ENCODE data around the gene ZNF112.
"Not testable (repeated sequence)": the region's sequence is repeated elsewhere in the genome, so short reads cannot be mapped to it uniquely, and the experiment has no call there.

Gene ZNF112

DNA sequence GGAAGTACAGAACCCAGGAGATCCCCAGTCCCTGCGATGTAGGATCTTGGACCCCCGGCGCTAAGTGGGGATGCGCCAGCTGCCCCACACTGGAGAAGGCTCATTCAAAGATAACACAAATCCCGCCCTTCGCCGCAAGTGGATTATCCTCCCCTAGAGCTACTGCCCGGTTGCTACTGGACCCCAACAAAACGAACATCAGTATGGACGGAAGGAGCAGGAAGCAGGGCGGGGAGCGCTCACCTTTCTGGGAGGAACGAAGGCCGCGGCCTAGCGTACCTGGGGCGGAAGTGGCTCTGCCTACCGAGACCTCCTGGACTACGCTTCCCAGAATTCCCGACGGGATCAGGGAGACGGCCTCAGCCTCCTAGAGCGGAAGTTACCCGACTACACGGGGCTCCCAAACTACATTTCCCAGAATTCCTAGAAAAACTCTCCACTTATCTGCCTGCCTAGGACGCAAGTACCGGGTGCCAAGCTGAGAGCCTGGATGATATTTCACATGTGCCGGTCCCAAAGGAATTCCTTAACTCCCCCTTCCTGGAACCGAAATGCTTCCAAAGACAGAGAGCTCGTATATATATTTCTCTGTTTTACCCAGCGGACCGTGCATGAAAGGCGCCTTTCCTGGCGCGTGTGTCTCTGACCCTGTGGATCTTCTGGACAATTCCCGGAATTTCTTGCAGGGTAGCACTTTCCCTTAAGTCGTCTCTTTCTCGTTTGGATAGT lies at the start of gene ZNF112:
Gene ZNF112, minus strand, starts transcription at position 298 of the 729 bp plus-strand sequence. CDS start 16,141 bp downstream, outside the sequence.
- peak; percentile 19 for DNase-seq

DNA sequence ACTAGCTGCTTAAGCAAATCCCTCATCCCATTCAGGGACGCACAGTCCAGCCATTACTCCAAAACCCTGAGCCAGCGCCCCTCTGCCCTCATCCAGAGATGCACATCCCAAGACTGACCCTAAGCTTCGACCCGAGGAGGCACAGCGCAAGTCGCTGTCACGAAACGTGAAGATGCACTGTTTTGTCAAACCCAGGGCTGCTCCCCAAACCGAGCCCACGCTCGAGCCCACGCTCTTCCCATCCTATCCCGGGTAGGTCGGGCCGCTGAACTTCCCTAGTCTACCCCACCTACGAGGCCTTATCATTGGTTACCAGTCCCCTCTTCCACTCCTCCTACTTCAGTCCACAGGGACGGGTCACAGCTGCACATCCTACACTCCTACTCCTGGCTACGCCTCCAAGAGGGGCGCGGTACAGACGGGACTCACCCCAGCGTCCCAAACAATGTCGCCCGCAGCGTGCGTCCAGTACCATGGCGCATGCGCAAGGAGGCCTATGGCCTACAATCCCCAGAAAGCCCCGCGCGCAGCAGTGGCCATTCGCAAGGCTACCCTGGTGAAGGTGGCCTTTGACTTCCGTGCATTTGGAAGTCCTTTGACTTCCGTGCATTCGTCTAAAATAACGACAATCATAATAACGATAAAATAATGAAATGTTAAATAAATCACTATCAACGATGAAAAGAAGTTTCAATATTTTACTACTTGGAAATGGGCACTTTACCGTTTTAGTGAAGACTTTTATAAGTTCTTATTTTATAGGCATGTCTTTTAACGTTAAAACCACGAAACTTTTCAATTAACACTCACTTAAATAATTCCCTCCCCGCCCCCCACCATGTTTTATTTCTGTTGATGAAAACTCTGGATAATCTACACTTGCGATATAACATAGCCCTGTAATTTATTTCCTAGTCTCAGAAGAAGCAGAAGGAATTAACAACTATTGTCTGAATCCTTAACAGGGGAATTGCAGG lies 44.9 kb upstream of the ZNF112 start, which contains the start of gene ZNF285:
Gene ZNF285, minus strand, starts transcription at position 470 of the 977 bp plus-strand sequence. CDS start 4,395 bp downstream, outside the sequence.
- DNase-seq, result peak; percentile 79

DNA sequence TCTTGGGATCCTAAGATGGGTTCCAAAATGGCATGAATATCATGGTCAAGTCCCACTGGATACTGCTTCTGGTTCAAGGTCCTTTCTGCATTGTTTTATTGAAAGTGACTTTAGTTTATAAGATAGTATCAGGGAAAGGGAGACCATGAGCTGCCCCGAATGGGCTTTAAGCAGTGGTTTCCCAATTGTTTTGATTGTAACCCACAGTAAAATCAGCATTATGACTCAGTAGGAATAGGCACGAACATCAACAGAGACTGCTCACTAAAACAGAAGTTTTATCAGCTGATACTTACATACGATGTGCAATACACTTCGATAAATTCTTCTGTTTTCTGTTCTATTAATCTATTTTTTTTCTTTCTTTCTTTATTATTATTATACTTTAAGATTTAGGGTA lies 32.8 kb upstream of the ZNF112 start:
- DNase-seq, result not testable (repeated sequence)

DNA sequence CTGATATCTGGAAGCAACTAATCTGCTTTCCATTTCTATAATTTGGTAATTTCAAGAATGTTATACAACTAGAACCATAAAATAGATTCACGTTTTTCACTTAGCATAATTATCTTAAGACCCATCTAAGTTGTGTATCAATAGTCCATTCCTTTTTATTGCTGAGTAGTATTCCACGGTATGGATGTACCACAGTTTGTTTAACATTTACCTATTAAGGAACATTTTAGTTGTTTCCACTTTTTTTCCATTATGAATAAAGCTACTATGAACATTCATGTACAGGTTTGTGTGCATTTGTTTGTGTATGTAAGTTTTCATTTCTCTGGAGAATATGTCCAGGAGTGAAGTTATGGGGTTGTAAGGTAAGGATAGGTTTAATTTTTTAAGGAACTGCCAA lies 18.3 kb upstream of the ZNF112 start:
- DNase-seq, result no peak

DNA sequence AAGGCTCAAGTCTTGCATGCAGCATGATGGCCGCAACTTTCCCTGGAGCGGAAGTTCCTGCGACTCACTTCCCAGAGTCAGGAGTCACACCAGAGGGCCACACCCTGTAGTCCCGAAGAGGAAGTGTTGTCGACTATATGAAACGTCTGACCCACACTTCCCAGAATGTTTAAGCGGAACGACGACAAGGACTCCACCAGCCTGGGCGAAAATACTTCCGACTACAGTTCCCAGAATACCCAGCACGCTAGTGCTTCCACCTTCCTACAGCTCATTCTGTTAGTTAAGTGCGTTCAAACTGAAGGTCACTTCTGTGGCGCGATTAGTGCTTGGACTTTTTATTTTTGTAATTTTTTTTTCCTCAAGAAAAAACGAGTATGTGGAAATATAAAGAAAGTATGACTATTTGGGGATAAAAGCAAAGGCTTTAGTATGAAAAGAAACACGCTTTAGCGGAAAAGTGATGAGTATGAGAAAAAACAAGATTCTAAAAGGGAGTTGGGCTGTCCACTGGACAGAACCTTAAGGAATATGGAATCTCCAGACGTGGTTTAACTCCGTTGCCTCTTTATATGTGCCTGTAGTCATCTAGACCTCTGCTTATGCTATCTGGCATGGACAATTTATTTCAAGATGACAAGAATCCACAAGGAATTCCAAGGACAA lies 15.5 kb upstream of the ZNF112 start:
- DNase-seq, result no peak

DNA sequence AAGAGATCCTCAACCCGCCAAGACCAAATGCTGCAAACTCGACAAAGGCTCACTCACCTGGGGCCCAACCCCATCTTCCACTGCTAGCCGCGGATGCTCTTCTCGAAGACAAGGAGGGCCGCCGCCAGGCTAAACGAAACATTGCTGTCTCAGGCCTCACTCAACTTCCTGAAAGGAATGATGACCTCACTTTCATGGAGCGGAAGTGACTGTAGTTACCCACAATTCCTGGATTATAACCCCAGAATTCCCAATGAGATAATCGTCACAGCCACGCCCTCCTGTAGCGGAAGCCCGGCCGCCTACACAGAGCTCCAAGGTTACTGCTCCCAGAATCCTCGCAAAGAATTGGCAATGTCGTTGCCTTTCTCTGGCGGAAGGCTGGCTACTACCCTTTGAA lies 10.5 kb upstream of the ZNF112 start:
- no peak for DNase-seq

DNA sequence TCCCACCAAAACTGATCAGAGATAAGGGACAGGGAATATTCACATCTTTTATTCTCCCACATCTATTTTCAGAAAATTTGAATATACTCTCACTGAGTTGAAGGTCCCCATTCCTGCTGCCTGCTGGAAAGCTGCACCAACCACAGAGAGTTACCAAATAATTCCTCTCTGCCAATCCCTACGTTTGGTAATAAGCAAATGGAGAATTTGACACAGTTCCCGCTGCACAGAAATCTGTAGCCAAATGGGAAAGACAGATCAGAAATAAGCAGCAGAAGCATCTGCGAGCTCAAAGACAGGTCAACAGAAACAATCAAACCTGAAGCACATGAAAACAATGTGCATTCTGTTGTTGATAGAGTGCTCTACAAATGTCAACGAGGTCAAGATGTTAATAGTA lies 9.9 kb downstream of the ZNF112 start:
- no peak for DNase-seq

DNA sequence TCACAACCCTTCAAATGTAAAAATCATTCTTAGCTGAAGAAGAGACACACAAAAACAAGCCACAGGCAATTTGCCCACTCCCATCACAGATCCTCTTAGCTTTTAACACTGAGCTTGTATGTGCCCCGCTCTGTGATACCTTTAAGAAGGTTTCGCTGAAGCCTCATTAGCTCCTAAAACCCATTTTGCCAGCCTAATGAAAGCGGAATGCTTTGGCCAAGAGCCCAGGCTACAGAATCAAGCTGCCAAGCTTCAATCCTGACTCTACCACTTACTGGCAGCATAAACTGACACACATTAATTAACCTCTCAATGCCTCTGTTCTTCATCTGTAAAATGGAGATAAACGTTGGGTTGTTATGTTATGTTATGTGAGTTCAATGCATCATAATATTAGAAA lies 10.5 kb downstream of the ZNF112 start:
- DNase-seq, result no peak

DNA sequence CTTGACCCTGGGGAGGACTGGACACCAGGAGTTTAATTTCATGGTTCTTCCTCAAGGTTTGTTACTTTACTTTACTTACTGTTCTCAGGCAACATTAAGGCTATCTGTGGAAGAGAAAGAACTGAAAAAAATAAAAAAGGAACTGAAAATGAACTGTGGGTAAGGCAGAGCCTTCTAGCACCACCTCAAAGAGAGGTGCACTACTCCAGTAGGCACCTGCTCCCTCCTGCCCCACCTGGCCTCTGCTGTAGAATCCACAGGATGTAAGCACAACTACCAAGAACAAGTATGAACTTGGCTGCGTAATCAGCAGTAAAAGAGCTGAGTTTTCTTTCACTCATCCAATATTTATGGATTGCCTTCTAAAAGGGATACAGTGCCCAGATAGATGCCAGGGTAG lies 12.2 kb downstream of the ZNF112 start:
- DNase-seq, result no peak

DNA sequence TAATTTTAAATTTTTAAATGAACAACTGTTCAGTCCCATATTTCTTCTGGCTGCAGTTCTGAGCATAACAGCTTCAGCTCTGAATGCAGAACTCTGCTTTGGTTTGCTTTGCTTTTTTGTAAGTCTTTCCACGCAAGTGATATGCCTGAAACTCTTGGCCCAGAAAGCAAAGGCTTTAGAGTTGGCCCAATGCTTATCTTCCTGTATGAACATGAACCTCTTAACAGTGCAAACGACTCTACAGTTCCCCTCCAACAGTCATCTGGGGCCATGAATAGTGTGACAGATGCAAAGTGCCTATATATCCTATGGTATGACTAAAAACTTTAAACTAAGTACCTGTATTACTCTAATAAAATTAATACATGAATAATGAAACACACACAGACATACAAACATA lies 14.7 kb downstream of the ZNF112 start:
- DNase-seq, result no peak

DNA sequence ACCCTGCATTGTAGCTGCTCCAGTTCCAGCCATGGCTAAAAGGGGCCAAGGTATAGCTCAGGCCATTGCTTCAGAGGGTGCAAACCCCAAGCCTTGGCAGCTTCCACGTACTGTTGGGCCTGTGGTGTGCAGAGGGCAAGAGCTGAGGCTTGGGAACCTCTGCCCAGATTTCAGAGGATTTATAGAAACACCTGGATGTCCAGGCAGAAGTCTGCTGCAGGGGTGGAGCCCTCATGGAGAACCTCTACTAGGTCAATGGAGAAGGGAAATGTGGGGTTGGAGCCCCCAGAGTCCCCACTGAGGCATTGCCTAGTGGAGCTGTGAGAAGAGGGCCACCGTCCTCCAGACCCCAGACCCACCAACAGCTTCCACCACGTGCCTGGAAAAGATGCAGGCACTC lies 21.8 kb downstream of the ZNF112 start:
- DNase-seq, result not testable (repeated sequence)

DNA sequence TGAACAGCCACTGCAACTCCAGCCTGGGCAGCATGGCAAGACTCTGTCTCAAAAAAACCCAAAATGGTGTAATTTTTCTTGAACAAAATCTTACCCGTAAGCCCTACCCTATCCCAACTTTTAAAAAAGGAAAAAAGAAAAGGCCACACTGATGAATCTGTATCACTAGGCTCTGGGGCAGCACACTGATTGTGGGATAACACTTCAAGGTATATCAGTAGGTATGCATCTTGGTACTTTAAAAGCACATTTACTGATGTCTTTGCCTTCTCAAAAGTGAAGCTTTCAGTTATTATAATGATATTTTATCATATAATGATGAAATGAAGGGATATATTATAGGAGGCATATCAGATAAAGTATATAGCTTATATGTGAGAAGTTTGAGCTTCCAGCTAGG lies 24.3 kb downstream of the ZNF112 start:
- DNase-seq, result no peak

DNA sequence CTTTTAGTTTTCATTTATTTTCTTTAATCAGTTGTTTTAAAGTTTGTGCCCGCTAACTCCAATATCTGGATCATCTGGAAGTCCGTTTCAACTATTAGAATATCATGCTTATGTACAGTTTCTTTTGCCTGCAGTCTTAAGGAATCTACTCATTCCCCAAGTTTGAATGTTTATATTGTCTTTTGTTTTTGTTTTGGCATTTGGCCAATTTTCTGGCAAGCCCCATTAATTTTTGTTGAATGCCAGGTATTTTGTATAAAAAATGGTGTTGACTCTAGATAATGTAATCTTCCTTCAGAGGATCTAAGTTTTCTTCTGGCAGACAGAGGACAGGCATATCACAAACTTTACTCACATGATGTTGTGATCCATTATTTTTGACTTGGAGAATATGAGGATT lies 40.6 kb downstream of the ZNF112 start:
- no peak for DNase-seq

DNA sequence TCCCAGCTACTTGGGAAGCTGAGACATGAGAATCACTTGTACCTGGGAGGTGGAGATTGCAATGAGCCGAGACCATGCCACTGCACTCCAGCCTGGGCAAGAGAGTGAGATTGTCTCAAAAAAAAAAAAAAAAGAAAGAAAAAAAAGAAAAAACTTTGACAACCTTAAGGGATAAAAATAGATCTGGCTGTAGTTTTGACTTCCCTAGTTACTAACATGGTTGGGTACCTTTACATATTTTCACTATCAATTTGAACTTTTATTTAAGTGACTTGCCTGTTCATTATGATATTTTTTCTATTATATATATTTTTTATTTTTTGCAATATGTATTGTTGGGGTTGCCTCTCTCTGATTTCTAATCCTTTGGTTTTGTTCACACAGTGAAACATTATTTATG lies 43.2 kb downstream of the ZNF112 start:
- DNase-seq, result no peak

DNA sequence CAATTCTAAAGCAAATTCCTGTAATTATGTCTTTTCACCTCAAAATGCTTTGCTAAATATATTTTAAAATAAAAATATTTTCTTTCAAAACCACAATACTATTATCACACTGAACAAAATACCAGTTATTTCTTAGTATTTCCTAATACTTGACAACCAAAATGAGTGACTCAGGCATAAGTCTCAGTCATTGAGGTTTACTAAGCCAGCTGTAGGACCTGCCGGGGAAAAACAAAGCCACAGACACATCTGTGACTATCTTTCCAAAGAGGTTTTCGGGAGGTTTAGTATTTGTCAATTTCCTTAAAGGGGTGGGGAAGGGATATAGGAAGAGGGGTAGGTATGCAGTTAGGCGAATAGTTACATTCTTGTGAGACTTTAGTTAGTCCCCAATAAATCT lies 48.5 kb downstream of the ZNF112 start:
- no peak for DNase-seq

DNA sequence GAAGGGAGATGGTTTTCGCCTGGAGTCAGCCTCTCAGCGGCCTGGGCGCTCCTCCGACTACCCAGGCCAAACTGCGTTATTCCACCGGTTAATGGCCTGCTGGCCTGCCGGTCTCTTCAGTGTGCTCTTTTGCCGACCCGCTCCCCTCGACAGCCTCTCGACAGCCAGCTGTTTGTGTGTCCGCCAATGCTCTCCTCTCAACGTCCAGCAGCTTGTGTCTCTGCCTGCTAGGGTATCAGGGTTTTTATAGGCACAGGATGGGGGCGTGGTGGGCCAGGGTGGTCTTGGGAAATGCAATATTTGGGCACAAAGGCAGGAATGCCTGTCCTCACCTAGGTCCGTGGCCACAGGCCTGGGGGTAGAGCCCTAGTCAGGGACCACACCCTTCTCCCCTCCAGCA lies 50.2 kb downstream of the ZNF112 start:
- DNase-seq, result no peak

DNA sequence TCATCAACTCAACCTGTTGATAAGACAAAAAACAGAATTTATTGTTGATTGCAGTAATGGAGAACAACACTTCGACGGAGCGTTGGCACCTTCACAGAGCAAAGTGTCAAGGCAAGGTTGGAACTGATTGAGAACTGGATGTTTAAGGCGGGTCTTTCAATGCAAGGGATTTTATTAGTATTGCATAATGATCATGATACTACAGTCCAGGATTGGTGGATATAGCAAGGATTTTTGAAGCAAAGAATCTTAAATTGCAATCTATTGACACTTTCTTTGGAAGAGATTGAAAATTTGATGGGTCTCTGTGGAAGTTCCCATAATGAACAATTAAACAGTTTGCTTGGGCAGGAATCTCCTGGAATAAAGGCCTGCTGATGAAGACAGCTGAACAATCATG lies 51.0 kb downstream of the ZNF112 start:
- no peak for DNase-seq

DNA sequence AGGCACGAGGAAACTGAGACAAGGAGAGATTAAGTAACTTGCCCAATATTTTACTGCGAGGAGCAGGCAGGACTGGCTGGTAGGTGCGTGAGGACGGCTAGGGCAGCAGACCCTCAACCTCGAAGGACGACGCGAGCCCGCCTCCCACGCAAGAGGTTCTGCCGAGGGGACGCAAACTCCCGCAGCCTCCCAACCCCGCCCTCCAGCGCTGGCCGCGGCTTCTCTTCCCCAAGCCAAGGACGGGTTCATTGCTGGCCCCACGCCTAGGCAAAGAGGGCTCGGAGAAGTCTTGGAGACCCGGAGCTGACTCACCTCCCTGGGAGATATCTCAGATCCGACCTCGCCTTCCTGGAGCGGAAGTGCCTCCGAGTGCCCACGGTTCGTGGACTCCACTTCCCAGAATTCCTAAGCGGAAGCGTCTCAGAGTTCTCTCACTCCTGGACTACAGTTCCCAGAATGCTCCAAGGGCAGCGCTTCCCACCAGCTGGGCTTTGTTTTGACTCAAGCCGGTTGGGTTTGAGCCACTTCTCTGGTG lies 51.8 kb downstream of the ZNF112 start, which contains the start of gene ZNF235:
Gene ZNF235, minus strand, starts transcription at position 367 of the 535 bp plus-strand sequence. CDS start 1,621 bp downstream, outside the sequence.
- DNase-seq, result peak; percentile 79

DNA sequence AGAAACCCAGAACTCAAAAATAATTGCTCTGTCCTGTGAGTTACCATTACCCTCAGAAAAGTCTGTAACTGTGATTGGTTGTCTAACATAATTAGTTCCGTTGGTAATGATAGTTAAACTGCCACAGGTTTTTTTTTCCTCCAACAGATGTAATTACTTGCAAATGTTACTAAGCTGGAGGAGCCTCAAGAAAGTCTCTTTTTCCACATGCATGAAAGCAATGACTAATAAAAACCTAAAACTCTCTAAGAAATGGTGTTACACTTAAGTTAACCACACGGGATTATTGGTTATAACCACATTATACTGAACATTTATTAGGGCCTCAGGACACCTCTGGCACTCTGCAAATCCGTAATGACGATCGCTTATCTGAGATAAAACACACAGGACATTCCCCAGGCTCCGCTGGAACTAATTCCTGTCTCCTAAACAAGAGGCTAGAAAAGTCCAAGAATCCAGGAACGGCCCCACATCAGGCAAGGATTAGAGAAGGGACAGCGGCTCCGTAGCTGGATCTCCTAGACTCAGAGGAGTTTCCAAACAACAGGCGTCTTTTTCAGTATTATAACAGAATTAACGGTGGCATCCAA lies 52.4 kb downstream of the ZNF112 start:
- no peak for DNase-seq

DNA sequence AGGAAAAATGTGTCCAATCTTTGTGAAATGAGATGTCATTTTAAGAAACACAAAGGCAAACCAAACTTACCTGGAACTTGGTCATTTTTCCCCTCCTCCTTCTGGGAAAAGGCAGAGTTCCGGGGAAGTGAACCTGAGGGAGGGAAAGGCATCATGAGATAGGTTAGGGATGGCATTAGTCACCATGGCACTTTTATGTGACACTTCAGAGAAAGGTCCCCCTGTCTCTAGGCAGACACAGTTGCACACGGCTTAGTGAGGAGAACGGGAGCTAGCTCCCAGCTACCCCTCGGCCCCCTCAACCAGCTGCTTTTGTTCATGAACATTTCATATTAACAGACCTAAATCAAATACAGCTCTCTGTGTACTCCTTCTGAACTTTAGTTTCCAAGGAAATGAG lies 53.2 kb downstream of the ZNF112 start:
- DNase-seq, result no peak

DNA sequence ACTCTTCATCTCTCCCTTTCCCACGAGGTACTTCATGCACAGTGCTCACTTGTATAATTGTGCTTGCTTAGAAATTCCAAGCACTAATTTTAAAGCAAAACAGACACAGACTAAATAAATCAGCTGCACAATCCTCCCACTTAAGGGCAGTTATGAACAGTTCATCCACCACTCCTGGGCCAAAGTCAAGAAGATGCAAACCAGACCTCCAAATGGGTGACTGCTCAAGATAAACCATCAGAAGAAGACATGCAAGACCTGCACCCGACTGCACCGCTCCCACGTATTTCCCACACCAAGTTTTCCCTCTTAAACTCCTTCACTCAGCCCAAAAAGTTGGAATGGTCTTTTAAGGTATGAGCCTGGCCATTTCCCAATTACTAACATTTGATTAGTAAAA lies 71.5 kb downstream of the ZNF112 start:
- DNase-seq, result no peak

DNA sequence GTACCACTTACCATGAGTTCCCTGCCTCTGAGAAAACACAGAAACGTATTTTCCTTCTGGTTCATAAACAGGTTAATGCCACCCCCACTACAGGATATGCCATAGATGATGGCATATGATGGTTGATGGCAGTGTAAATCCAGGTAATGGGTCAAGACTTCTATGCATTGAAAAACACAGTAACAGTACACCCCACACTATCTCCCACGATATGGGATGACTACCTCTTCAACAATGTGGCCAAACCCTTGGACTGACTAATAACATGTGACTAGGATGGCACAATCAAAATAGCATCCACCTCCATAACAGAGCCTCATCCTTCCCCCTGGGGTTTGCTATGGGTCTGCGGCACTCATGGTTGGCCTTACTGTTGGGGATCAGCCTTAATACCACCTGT lies 73.6 kb downstream of the ZNF112 start:
- DNase-seq, result no peak
